HepG2 (cell line): ENCODE data around the gene RILPL1. TPM values are rescaled to one million over a fixed set of nuclear protein-coding genes. Genes with fewer than 3 reads are reported as not detected.

Experiments used
- ATAC-seq: fragments of 200-7000 bp; cut with Tn5 transposase; 3 replicates; pipeline ENCODE4 v1.9.1; 2020; ENCODE audit warnings: mild to moderate bottlenecking, moderate library complexity
- BruUV-seq: library from RNA; stranded (reverse); fragments of 400-500 nt; replicated peaks from 2 replicates; lab custom pipeline; 2021; lab: Mats Ljungman, UMichigan
- CTCF ChIA-PET: fragments of 300-600 bp; formaldehyde crosslinking; extraction: SDS; loops from one replicate; lab custom pipeline; 2021; ENCODE audit warnings: low total read pairs, inconsistent platforms, low intra/inter-chr PET ratio; lab: Yijun Ruan, JAX
- POLR2A ChIA-PET: fragments of 350-600 bp; sonication (Branson Sonifier 250); formaldehyde crosslinking; loops from one replicate; lab custom pipeline; 2020; ENCODE audit warnings: antibody characterized with exemption, inconsistent platforms; lab: Yijun Ruan, JAX
- DNase-seq: peaks from one replicate; pipeline ENCODE4 v3.0.0-alpha.2; 2015; ENCODE audit warnings: low spot score
- FAIRE-seq: peaks from 3 replicates; lab custom pipeline; 2011; peaks lifted over from hg19 to GRCh38; lab: Jason Lieb, UNC
- H2AFZ ChIP-seq: one replicate; pipeline ENCODE4 v1.6.1; 2011; ENCODE audit warnings: low read length, inconsistent platforms
- H3K27ac ChIP-seq: fragments of 300-600 bp; 3 replicates; pipeline ENCODE4 v1.8.0; 2011; ENCODE audit warnings: mixed run types, mild to moderate bottlenecking, mixed read lengths, low read length, inconsistent platforms; ENCODE audit not compliant: insufficient read depth; ENCODE audit errors: extremely low read length
- H3K27me3 ChIP-seq, 2 experiments: fragments of 200-600 bp in 1 of 2; 2 replicates in 1 of 2; 3 replicates in 1 of 2; pipeline versions ENCODE4 v1.6.0 to v1.8.0; 2011; ENCODE audit warnings: low read length in 2 of 2, mild to moderate bottlenecking in 2 of 2, moderate library complexity in 2 of 2, inconsistent platforms in 1 of 2; ENCODE audit not compliant: insufficient read depth in 2 of 2, control insufficient read depth in 1 of 2
- H3K36me3 ChIP-seq, 2 experiments: fragments of 200-600 bp in 1 of 2; replicated peaks in 1 of 2; 2 replicates in 1 of 2; 3 replicates in 1 of 2; pipeline versions ENCODE4 v1.5.1 to v1.8.0; 2011; ENCODE audit warnings: low read length in 2 of 2, inconsistent platforms in 1 of 2; ENCODE audit not compliant: insufficient read depth in 2 of 2, control insufficient read depth in 1 of 2
- H3K4me1 ChIP-seq: 2 replicates; pipeline ENCODE4 v1.5.1; 2012; ENCODE audit warnings: low read length, inconsistent platforms; ENCODE audit not compliant: insufficient read depth
- H3K4me2 ChIP-seq: 2 replicates; pipeline ENCODE4 v1.6.0; 2011; ENCODE audit warnings: low read depth, low read length, inconsistent platforms
- H3K4me3 ChIP-seq, 3 experiments: fragments of 200-600 bp in 1 of 3; sonication (generic), shearing (Covaris generic) in 1 of 3; replicated peaks in 1 of 3; 2 replicates each; pipeline ENCODE4 v1.5.1; 2011 to 2016; ENCODE audit warnings: low read length in 3 of 3, inconsistent platforms in 2 of 3, low read depth in 2 of 3, mild to moderate bottlenecking in 2 of 3, control low read depth in 1 of 3, mixed read lengths in 1 of 3; ENCODE audit not compliant: insufficient read depth in 1 of 3
- H3K79me2 ChIP-seq: one replicate; pipeline ENCODE4 v1.6.1; 2011; ENCODE audit warnings: low read length, inconsistent platforms; ENCODE audit not compliant: insufficient read depth
- H3K9ac ChIP-seq: 2 replicates; pipeline ENCODE4 v1.6.0; 2011; ENCODE audit warnings: mild to moderate bottlenecking, low read depth, low read length, inconsistent platforms; ENCODE audit not compliant: insufficient read depth
- H3K9me3 ChIP-seq: 2 replicates; pipeline ENCODE4 v1.5.1; 2012; ENCODE audit warnings: mild to moderate bottlenecking, low read length
- H4K20me1 ChIP-seq: 2 replicates; pipeline ENCODE4 v1.6.0; 2011; ENCODE audit warnings: inconsistent platforms, mild to moderate bottlenecking, low read length, moderate library complexity; ENCODE audit not compliant: insufficient read depth
- HDAC1 ChIP-seq: sonication (generic); formaldehyde crosslinking; IDR thresholded peaks from 2 replicates; pipeline ENCODE4 v1.5.1; 2020; ENCODE audit warnings: mild to moderate bottlenecking, missing genetic modification reagents
- NR3C1 ChIP-seq: sonication (generic); formaldehyde crosslinking; IDR thresholded peaks from 2 replicates; pipeline ENCODE4 v1.4.0; 2020; ENCODE audit warnings: missing genetic modification reagents
- ZNF30 ChIP-seq: sonication (generic); formaldehyde crosslinking; IDR thresholded peaks from 2 replicates; pipeline ENCODE4 v1.5.0; 2020; ENCODE audit warnings: mild to moderate bottlenecking, missing genetic modification reagents
- ZNF451 ChIP-seq: sonication (generic); formaldehyde crosslinking; IDR thresholded peaks from 2 replicates; pipeline ENCODE4 v1.5.0; 2020; ENCODE audit warnings: mild to moderate bottlenecking, missing genetic modification reagents
- WGBS: methylation state at CpG from one replicate; pipeline ENCODE4 v1.1.6; 2017; ENCODE audit warnings: low lambda C conversion rate; 5-methylcytosine and 5-hydroxymethylcytosine counted together
- in situ Hi-C: cut with HindIII; loops from 2 replicates; pipeline ENCODE4 v1.10.0; 2017; ENCODE audit warnings: low pct_unique_long_range_greater_than_20kb; ENCODE audit not compliant: extremely low pct_ligation_motif_present
- intact Hi-C: fragments of 100-400 bp; cut with micrococcal nuclease; formaldehyde crosslinking; loops from one replicate; pipeline ENCODE4 v1.10.0; 2022; ENCODE audit not compliant: unreplicated experiment
- polyA plus RNA-seq, 8 experiments: library from polyadenylated mRNA; depleted of rRNA in 3 of 8; stranded (reverse) in 7 of 8; unstranded in 1 of 8; fragments of >200 nt; fragmentation: Illumina TruSeq in 4 of 8; extraction: Trizol in 4 of 8; gene quantifications; 2 replicates each; pipeline versions ENCODE4 v1.2.1 to v1.2.3, GENCODE V29; 2011 to 2016; ENCODE audit warnings: low read depth in 4 of 8, missing spikeins in 1 of 8, mixed read lengths in 1 of 8; ENCODE audit not compliant: insufficient read depth in 1 of 8
- total RNA-seq, 5 experiments: library from RNA; depleted of rRNA; stranded (reverse); fragments of >200 nt; fragmentation: Illumina TruSeq; extraction: Trizol; gene quantifications; 2 replicates each; pipeline ENCODE4 v1.2.3, GENCODE V29; 2016; ENCODE audit warnings: low read depth in 1 of 5
- TF ChIP-seq, protein P1 (sequence below): sonication (generic); formaldehyde crosslinking; IDR thresholded peaks from 2 replicates; pipeline ENCODE4 v1.4.0; 2020; ENCODE audit warnings: missing genetic modification reagents
- TF ChIP-seq, protein P2 (sequence below): IDR thresholded peaks from 2 replicates; pipeline ENCODE4 v1.6.1; 2016; ENCODE audit warnings: control low read depth
- TF ChIP-seq, protein P3 (sequence below): sonication (generic); formaldehyde crosslinking; IDR thresholded peaks from 2 replicates; pipeline ENCODE4 v1.4.0; 2020; ENCODE audit warnings: mild to moderate bottlenecking, missing genetic modification reagents, borderline replicate concordance

RILPL1 gene
- total and polyA plus RNA-seq, 2 of the 13 experiments (the other 11 are each of a cell fraction or from before 2014, with no cell fraction given) = 5.8 to 28.4 TPM

DNA sequence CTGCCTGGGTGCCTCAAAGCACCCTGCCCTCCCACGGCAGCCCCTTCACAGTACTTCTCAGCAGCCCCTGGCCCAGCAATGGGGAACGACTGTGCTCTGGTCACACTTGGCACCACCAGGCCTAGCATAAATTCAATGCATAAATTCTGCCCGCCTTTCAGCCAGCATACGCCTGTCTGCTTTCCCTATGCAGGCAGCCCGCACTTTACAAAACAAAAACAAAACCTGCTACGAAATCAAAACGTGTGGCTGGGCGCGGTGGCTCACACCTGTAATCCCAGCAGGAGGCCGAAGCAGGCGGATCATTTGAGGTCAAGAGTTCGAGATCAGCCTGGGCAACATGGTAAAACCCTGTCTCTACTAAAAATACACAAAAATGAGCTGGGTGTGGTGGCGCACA lies 42.0 kb downstream of the RILPL1 start:
- no peaks in the 10 kb centered on the region for H3K27me3 ChIP-seq
- no peaks in the 10 kb centered on the region for H3K9me3 ChIP-seq
- no TSS peak for BruUV-seq
- H3K4me1 ChIP-seq = peaks cover 11% of the 10 kb centered on the region
- no peak overlapping the region for H2AFZ ChIP-seq
- H3K36me3 ChIP-seq = 0 out of 5 replicates have a peak, but pooled peaks cover 0 to 3% of the 10 kb centered on the region in 2 experiments
- TF ChIP-seq, protein P1, sequence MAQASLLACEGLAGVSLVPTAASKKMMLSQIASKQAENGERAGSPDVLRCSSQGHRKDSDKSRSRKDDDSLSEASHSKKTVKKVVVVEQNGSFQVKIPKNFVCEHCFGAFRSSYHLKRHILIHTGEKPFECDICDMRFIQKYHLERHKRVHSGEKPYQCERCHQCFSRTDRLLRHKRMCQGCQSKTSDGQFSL (CRISPR knock-in tag) = no peak
- TF ChIP-seq ZNF451 = no peak
- no peak for TF ChIP-seq HDAC1
- no peak for TF ChIP-seq NR3C1 (CRISPR knock-in tag)
- TF ChIP-seq ZNF30 (CRISPR knock-in tag) = no peak
- TF ChIP-seq, protein P2, sequence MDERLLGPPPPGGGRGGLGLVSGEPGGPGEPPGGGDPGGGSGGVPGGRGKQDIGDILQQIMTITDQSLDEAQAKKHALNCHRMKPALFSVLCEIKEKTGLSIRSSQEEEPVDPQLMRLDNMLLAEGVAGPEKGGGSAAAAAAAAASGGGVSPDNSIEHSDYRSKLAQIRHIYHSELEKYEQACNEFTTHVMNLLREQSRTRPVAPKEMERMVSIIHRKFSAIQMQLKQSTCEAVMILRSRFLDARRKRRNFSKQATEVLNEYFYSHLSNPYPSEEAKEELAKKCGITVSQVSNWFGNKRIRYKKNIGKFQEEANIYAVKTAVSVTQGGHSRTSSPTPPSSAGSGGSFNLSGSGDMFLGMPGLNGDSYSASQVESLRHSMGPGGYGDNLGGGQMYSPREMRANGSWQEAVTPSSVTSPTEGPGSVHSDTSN (CRISPR knock-in tag) = no peak
- TF ChIP-seq, protein P3, sequence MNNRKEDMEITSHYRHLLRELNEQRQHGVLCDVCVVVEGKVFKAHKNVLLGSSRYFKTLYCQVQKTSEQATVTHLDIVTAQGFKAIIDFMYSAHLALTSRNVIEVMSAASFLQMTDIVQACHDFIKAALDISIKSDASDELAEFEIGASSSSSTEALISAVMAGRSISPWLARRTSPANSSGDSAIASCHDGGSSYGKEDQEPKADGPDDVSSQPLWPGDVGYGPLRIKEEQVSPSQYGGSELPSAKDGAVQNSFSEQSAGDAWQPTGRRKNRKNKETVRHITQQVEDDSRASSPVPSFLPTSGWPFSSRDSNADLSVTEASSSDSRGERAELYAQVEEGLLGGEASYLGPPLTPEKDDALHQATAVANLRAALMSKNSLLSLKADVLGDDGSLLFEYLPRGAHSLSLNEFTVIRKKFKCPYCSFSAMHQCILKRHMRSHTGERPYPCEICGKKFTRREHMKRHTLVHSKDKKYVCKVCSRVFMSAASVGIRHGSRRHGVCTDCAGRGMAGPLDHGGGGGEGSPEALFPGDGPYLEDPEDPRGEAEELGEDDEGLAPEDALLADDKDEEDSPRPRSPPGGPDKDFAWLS (CRISPR knock-in tag) = no peak
- POLR2A ChIA-PET = no interaction called here
- no peak for FAIRE-seq
- no peak for ATAC-seq
- H3K9ac ChIP-seq = no peak overlapping the region
- H3K79me2 ChIP-seq = no peaks in the 10 kb centered on the region
- no peak overlapping the region for H3K4me2 ChIP-seq
- no peaks in the 10 kb centered on the region for H4K20me1 ChIP-seq
- H3K4me3 ChIP-seq = no peak overlapping the region
- no peak for DNase-seq
- CTCF ChIA-PET = no interaction called here
- in situ Hi-C loops (no loop called here), intact Hi-C loops (no loop called here)
- 93% methylated on average over 12 of the region's 13 CpGs for WGBS
- no peak overlapping the region for H3K27ac ChIP-seq
